Right atrium auricular region (tissue), 2 donors: ENCODE measurements around the gene WNT10A. TPM values are rescaled to one million over a fixed set of nuclear protein-coding genes. Genes with fewer than 3 reads are reported as not detected.

ENCODE experiments used
- DNase-seq: peaks from one replicate; pipeline ENCODE4 v3.0.0-alpha.2; 2019; ENCODE audit warnings: low spot score
- H3K27ac ChIP-seq, 2 donors: fragments of 200-600 bp; sonication (generic); 1 replicate in 1 of 2; 2 replicates in 1 of 2; pipeline ENCODE4 v1.5.1; 2016 to 2019
- H3K27me3 ChIP-seq, 2 donors: fragments of 200-600 bp; sonication (generic); one replicate each; pipeline versions ENCODE4 v1.5.1 to v1.6.0; 2017 to 2019
- H3K36me3 ChIP-seq: fragments of 200-600 bp; sonication (generic); one replicate; pipeline ENCODE4 v1.5.1; 2016
- H3K4me1 ChIP-seq, 2 donors: fragments of 200-600 bp; sonication (generic); one replicate each; pipeline versions ENCODE4 v1.5.1 to v1.6.0; 2017 to 2019
- H3K4me3 ChIP-seq, 2 donors: fragments of 200-600 bp; sonication (generic); 1 replicate in 1 of 2; 2 replicates in 1 of 2; pipeline ENCODE4 v1.5.1; 2017 to 2019; ENCODE audit warnings: mild to moderate bottlenecking in 1 of 2, moderate library complexity in 1 of 2
- H3K9me3 ChIP-seq, 2 donors: fragments of 200-600 bp; sonication (generic); one replicate each; pipeline ENCODE4 v1.5.1; 2019
- CTCF ChIP-seq, 2 donors: fragments of 200-600 bp; sonication (generic); IDR thresholded peaks; one replicate each; pipeline ENCODE4 v1.5.1; 2019; ENCODE audit warnings: antibody characterized with exemption in 2 of 2
- total RNA-seq, 2 donors: library from RNA; depleted of rRNA; stranded (reverse); fragments of >200 nt; gene quantifications; one replicate each; pipeline ENCODE4 v1.1.0, GENCODE V29; 2016

Gene WNT10A
- total RNA-seq, 2 donors from 2014 or later: 0.90 to 1.2 TPM

GRCh38 chr2:218894880-218895157 is 14.2 kb downstream of the WNT10A start:
- Histone ChIP-seq H3K27ac (no peak overlapping the region), H3K4me3 (no peak overlapping the region), H3K27me3 (peaks cover 17 to 25% of the 10 kb centered on the region in 2 donors), H3K36me3 (no peaks in the 10 kb centered on the region), H3K9me3 (no peaks in the 10 kb centered on the region), H3K4me1 (peaks cover 0 to 41% of the 10 kb centered on the region in 2 donors)
- no peak for DNase-seq
- no peak for TF ChIP-seq CTCF (IDR thresholded peaks at IDR 0.05)

GRCh38 chr2:218895326-218895725 is 14.7 kb downstream of the WNT10A start:
- Histone ChIP-seq H3K27me3 (peaks cover 17 to 27% of the 10 kb centered on the region in 2 donors), H3K4me3 (no peak overlapping the region), H3K4me1 (peaks cover 0 to 41% of the 10 kb centered on the region in 2 donors), H3K36me3 (no peaks in the 10 kb centered on the region), H3K27ac (no peak overlapping the region), H3K9me3 (no peaks in the 10 kb centered on the region)
- TF ChIP-seq CTCF (IDR thresholded peaks at IDR 0.05): no peak
- DNase-seq: no peak

- TF ChIP-seq CTCF (IDR thresholded peaks at IDR 0.05): no peak
- Histone ChIP-seq H3K36me3 (no peaks in the 10 kb centered on the region), H3K27ac (no peak overlapping the region), H3K27me3 (peaks cover 17 to 32% of the 10 kb centered on the region in 2 donors), H3K4me3 (no peak overlapping the region), H3K9me3 (no peaks in the 10 kb centered on the region), H3K4me1 (peaks cover 0 to 41% of the 10 kb centered on the region in 2 donors)
- peak; percentile 54 for DNase-seq
Measured at GRCh38 chr2:218895759-218896500, 15.3 kb downstream of the WNT10A start.

GRCh38 chr2:218896501-218897393 is 16.1 kb downstream of the WNT10A start:
- H3K36me3 ChIP-seq: no peaks in the 10 kb centered on the region
- no peaks in the 10 kb centered on the region for H3K9me3 ChIP-seq
- H3K27ac ChIP-seq: no peak overlapping the region
- no peak for TF ChIP-seq CTCF (IDR thresholded peaks at IDR 0.05)
- H3K4me1 ChIP-seq: peaks cover 0 to 41% of the 10 kb centered on the region in 2 donors
- peak; percentile 53 for DNase-seq
- peaks cover 17 to 38% of the 10 kb centered on the region in 2 donors for H3K27me3 ChIP-seq
- H3K4me3 ChIP-seq: peak overlapping the region in 1 of 2 donors; percentile 14

DNA sequence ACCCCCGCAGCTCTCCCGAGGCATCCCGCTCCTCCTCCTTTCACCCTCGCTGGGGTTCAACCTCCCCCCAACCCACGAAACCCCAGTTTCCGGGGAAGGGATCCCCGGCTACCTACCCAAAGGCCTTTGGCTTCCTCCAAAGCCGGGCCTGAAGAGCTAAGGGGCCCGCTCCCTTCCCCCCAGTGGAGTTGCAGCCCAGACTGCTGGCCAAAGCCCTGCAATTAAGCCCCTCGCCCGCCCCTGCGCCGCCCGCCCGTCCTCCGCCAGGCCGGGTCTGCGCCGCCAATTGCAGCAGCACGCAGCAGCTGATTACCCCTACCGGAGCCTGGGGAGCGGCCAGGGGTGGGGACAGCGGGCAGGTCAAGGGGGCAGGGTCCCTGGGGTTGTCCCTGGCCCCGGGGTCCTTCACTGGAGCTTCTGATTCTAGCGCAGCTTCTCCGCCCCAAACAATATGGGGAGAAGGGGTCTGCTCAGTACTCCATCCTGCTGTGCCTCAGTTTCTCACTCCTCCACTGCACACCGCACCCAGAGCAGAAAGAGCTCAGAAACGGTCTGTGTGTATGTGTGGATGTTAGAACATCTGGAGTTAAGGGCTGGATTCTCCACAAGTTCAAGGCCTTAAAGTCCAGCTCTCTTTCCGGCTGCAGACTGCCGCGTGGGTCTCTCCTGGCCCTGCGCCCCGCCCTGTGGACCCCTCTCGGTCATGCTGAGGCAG is 16.9 kb downstream of the WNT10A start:
- no peak for TF ChIP-seq CTCF (IDR thresholded peaks at IDR 0.05)
- Histone ChIP-seq H3K4me1 (peaks cover 0 to 37% of the 10 kb centered on the region in 2 donors), H3K27ac (no peak overlapping the region), H3K27me3 (peaks cover 17 to 39% of the 10 kb centered on the region in 2 donors), H3K9me3 (no peaks in the 10 kb centered on the region), H3K4me3 (peak overlapping the region in 1 of 2 donors; percentile 14), H3K36me3 (no peaks in the 10 kb centered on the region)
- DNase-seq: peak; percentile 44
